IMR-90 (cell line): ENCODE measurements around the gene SELENOP. TPM values are rescaled to one million over a fixed set of nuclear protein-coding genes. Genes with fewer than 3 reads are reported as not detected.

Experiments used
- ATAC-seq: fragments of 200-7000 bp; cut with Tn5 transposase; 2 replicates; pipeline ENCODE4 v1.9.1; 2020; ENCODE audit warnings: low read depth, mild to moderate bottlenecking, moderate library complexity
- BruUV-seq: library from RNA; stranded (reverse); fragments of 400-500 nt; replicated peaks from 2 replicates; lab custom pipeline; 2021; lab: Mats Ljungman, UMichigan
- CTCF ChIA-PET: fragments of 300-600 bp; formaldehyde crosslinking; extraction: SDS; loops from one replicate; lab custom pipeline; 2021; ENCODE audit warnings: antibody characterized with exemption; lab: Yijun Ruan, JAX
- POLR2A ChIA-PET: fragments of 300-600 bp; sonication (Branson Sonifier 250); formaldehyde crosslinking; loops from one replicate; lab custom pipeline; 2022; ENCODE audit warnings: antibody characterized with exemption; ENCODE audit not compliant: unreplicated experiment; lab: Charles Lee
- DNase-seq: peaks from one replicate; pipeline ENCODE4 v3.0.0; 2013
- H2AFZ ChIP-seq: replicated peaks from 2 replicates; pipeline ENCODE3; 2013; ENCODE audit warnings: low read length, mild to moderate bottlenecking; ENCODE audit not compliant: poor library complexity
- H2AK5ac ChIP-seq: 2 replicates; pipeline ENCODE4 v1.6.1; 2013; ENCODE audit warnings: low read depth, low read length, inconsistent platforms
- H2AK9ac ChIP-seq: replicated peaks from 2 replicates; pipeline ENCODE3; 2013; ENCODE audit warnings: mild to moderate bottlenecking, low read depth, low read length, moderate library complexity; ENCODE audit not compliant: poor library complexity
- H2BK120ac ChIP-seq: 2 replicates; pipeline ENCODE4 v1.6.1; 2013; ENCODE audit warnings: low read depth, low read length, inconsistent platforms
- H2BK15ac ChIP-seq: 3 replicates; pipeline ENCODE4 v1.6.1; 2013; ENCODE audit warnings: low read depth, low read length, inconsistent platforms
- H2BK20ac ChIP-seq: 2 replicates; pipeline ENCODE4 v1.6.1; 2013; ENCODE audit warnings: low read depth, mild to moderate bottlenecking, inconsistent platforms, low read length, moderate library complexity
- H2BK5ac ChIP-seq: 2 replicates; pipeline ENCODE4 v1.6.1; 2013; ENCODE audit warnings: mild to moderate bottlenecking, low read depth, low read length, inconsistent platforms; ENCODE audit not compliant: poor library complexity, severe bottlenecking
- H3K14ac ChIP-seq: replicated peaks from 2 replicates; pipeline ENCODE4 v1.6.1; 2013; ENCODE audit warnings: low read depth, low read length, inconsistent platforms
- H3K18ac ChIP-seq: 2 replicates; pipeline ENCODE4 v1.6.1; 2013; ENCODE audit warnings: low read depth, low read length, control low read depth
- H3K23ac ChIP-seq: 2 replicates; pipeline ENCODE4 v1.6.1; 2013; ENCODE audit warnings: low read depth, low read length, inconsistent platforms
- H3K27ac ChIP-seq: 2 replicates; pipeline ENCODE4 v1.5.1; 2013; ENCODE audit warnings: mild to moderate bottlenecking, control low read depth, low read length; ENCODE audit not compliant: insufficient read depth
- H3K27me3 ChIP-seq: 2 replicates; pipeline ENCODE4 v1.6.1; 2013; ENCODE audit warnings: low read length; ENCODE audit not compliant: control insufficient read depth, insufficient read depth
- H3K36me3 ChIP-seq: 2 replicates; pipeline ENCODE4 v1.6.1; 2013; ENCODE audit warnings: low read length, mixed read lengths; ENCODE audit not compliant: control insufficient read depth, insufficient read depth
- H3K4ac ChIP-seq: 2 replicates; pipeline ENCODE4 v1.6.1; 2013; ENCODE audit warnings: low read depth, low read length, inconsistent platforms
- H3K4me1 ChIP-seq: 2 replicates; pipeline ENCODE4 v1.6.1; 2013; ENCODE audit warnings: low read length, mixed read lengths; ENCODE audit not compliant: control insufficient read depth, insufficient read depth
- H3K4me2 ChIP-seq: 2 replicates; pipeline ENCODE4 v1.6.1; 2013; ENCODE audit warnings: low read depth, mild to moderate bottlenecking, control low read depth, low read length, moderate library complexity
- H3K4me3 ChIP-seq: 2 replicates; pipeline ENCODE4 v1.5.1; 2013; ENCODE audit warnings: low read depth, mild to moderate bottlenecking, control low read depth, low read length, moderate library complexity; ENCODE audit not compliant: insufficient read depth
- H3K56ac ChIP-seq: 2 replicates; pipeline ENCODE4 v1.6.1; 2013; ENCODE audit warnings: low read length, inconsistent platforms; ENCODE audit not compliant: insufficient read depth; ENCODE audit errors: extremely low read depth
- H3K79me1 ChIP-seq, 2 experiments: 2 replicates each; pipeline ENCODE4 v1.6.1; 2013; ENCODE audit warnings: low read length in 2 of 2, inconsistent platforms in 1 of 2, low read depth in 1 of 2
- H3K9ac ChIP-seq: 2 replicates; pipeline ENCODE4 v1.6.1; 2013; ENCODE audit warnings: low read depth, low read length, control low read depth
- H3K9me1 ChIP-seq: 2 replicates; pipeline ENCODE4 v1.6.1; 2013; ENCODE audit warnings: low read length, inconsistent platforms; ENCODE audit not compliant: insufficient read depth
- H3K9me3 ChIP-seq: 2 replicates; pipeline ENCODE4 v1.6.1; 2013; ENCODE audit warnings: low read length; ENCODE audit not compliant: control insufficient read depth, insufficient read depth
- H4K20me1 ChIP-seq: 2 replicates; pipeline ENCODE4 v1.6.1; 2013; ENCODE audit warnings: low read length, inconsistent platforms; ENCODE audit not compliant: insufficient read depth
- H4K5ac ChIP-seq: 2 replicates; pipeline ENCODE4 v1.6.1; 2013; ENCODE audit warnings: mild to moderate bottlenecking, low read depth, low read length, control low read depth
- H4K8ac ChIP-seq, 2 experiments: 2 replicates each; pipeline ENCODE4 v1.6.1; 2013; ENCODE audit warnings: low read depth in 2 of 2, low read length in 2 of 2, control low read depth in 1 of 2, inconsistent platforms in 1 of 2
- H4K91ac ChIP-seq: 2 replicates; pipeline ENCODE4 v1.6.1; 2013; ENCODE audit warnings: low read depth, low read length, inconsistent platforms; ENCODE audit not compliant: insufficient read depth
- BHLHE40 ChIP-seq: fragments of 150-350 bp; IDR thresholded peaks from 2 replicates; pipeline ENCODE4 v1.6.1; 2016; ENCODE audit warnings: mild to moderate bottlenecking, low read depth, low read length
- CEBPB ChIP-seq: IDR thresholded peaks from 2 replicates; pipeline ENCODE4 v1.6.1; 2012; ENCODE audit warnings: low read depth, low read length, improper control_type of control experiment
- CHD1 ChIP-seq: IDR thresholded peaks from 2 replicates; pipeline ENCODE4 v1.6.1; 2012; ENCODE audit warnings: low read depth, low read length, improper control_type of control experiment
- FOS ChIP-seq: fragments of 150-350 bp; IDR thresholded peaks from 2 replicates; pipeline ENCODE4 v1.6.1; 2016; ENCODE audit warnings: low read depth, low read length
- MAFK ChIP-seq: IDR thresholded peaks from 2 replicates; pipeline ENCODE4 v1.6.1; 2012; ENCODE audit warnings: low read depth, low read length, improper control_type of control experiment
- MAZ ChIP-seq: IDR thresholded peaks from 2 replicates; pipeline ENCODE4 v1.6.1; 2012; ENCODE audit warnings: low read depth, mild to moderate bottlenecking, low read length, improper control_type of control experiment, moderate library complexity, borderline replicate concordance
- NFE2L2 ChIP-seq: fragments of 150-350 bp; IDR thresholded peaks from 2 replicates; pipeline ENCODE4 v1.6.1; 2016; ENCODE audit warnings: low read depth, mild to moderate bottlenecking, low read length
- POLR2A ChIP-seq: IDR thresholded peaks from 2 replicates; pipeline ENCODE4 v1.6.1; 2012; ENCODE audit warnings: mild to moderate bottlenecking, low read depth, low read length
- RAD21 ChIP-seq: IDR thresholded peaks from 2 replicates; pipeline ENCODE4 v1.6.1; 2012; ENCODE audit warnings: low read length, improper control_type of control experiment
- RCOR1 ChIP-seq: IDR thresholded peaks from 2 replicates; pipeline ENCODE4 v1.6.1; 2012; ENCODE audit warnings: mild to moderate bottlenecking, low read length, improper control_type of control experiment; ENCODE audit not compliant: insufficient replicate concordance
- RFX5 ChIP-seq: IDR thresholded peaks from 2 replicates; pipeline ENCODE4 v1.8.0; 2012; ENCODE audit warnings: low read depth, mild to moderate bottlenecking, low read length, moderate library complexity
- dilution Hi-C: fragments of 300-500 bp; cut with HindIII; formaldehyde crosslinking; loops from one replicate; pipeline ENCODE4 v1.14.3; 2018; ENCODE audit warnings: low sequenced_read_pairs; ENCODE audit not compliant: unreplicated experiment
- in situ Hi-C: fragments of 300-500 bp; cut with MboI; formaldehyde crosslinking; loops from 3 replicates; pipeline ENCODE4 v1.14.3; 2019; ENCODE audit warnings: low sequenced_read_pairs, inconsistent platforms, mixed read lengths
- intact Hi-C: fragments of 100-400 bp; cut with micrococcal nuclease; formaldehyde crosslinking; loops from 2 replicates; pipeline ENCODE4 v1.10.0; 2022
- polyA plus RNA-seq, 3 experiments: library from polyadenylated mRNA; depleted of rRNA; stranded (reverse); fragments of >200 nt; gene quantifications; 2 replicates each; pipeline ENCODE4 v1.2.3, GENCODE V29; 2012; ENCODE audit warnings: low replicate concordance in 1 of 3
- total RNA-seq: library from RNA; depleted of rRNA; stranded (reverse); fragments of >200 nt; gene quantifications from 2 replicates; pipeline ENCODE4 v1.2.3, GENCODE V29; 2012
- TF ChIP-seq, protein P1 (sequence below): fragments of 150-350 bp; IDR thresholded peaks from 2 replicates; pipeline ENCODE4 v1.6.1; 2017; ENCODE audit warnings: mild to moderate bottlenecking, antibody characterized with exemption, low read length, low read depth
- TF ChIP-seq, protein P2 (sequence below): conservative IDR thresholded peaks from 2 replicates; pipeline ENCODE4 v1.5.1; 2012; ENCODE audit warnings: mild to moderate bottlenecking, low read depth, low read length, improper control_type of control experiment
- TF ChIP-seq, protein P3 (sequence below): fragments of 150-350 bp; IDR thresholded peaks from 2 replicates; pipeline ENCODE4 v1.6.1; 2016; ENCODE audit warnings: low read depth, mild to moderate bottlenecking, low read length, moderate library complexity, borderline replicate concordance

Gene SELENOP
- total and polyA plus RNA-seq, 2 of the 4 experiments (the other 2 are of a cell fraction), result 0.55 to 1.1 TPM

DNA sequence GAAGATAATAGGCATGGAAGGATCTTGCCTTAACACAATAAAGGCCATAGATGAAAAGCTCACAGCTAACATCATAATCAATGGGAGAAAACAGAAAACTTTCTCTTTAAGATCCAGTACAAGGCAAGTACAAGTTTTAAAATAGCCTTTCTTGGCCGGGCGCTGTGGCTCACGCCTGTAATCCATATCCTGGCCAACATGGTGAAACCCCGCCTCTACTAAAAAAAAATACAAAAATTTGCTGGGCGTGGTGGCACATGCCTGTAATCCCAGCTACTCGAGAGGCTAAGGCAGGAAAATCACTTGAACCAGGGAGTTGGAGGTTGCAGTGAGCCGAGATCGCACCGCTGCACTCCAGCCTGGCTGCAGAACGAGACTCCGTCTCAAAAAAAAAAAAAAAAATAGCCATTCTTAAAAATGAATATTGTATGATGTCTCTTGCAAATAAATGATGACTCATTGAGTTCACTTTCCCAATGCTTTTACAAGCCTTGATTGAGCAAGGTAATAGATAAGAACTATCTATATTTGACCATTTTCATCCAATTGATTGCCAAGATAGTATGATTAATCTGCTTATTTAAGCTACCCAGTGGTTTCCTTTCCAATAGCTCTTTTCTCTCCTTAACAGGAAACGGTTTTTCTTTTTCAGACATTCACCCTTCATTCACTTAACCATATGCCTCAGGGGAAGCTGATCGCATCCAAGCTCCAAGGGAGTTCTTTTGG is 39.3 kb downstream of the SELENOP start (continued):
- TF ChIP-seq FOS, result no peak

DNA sequence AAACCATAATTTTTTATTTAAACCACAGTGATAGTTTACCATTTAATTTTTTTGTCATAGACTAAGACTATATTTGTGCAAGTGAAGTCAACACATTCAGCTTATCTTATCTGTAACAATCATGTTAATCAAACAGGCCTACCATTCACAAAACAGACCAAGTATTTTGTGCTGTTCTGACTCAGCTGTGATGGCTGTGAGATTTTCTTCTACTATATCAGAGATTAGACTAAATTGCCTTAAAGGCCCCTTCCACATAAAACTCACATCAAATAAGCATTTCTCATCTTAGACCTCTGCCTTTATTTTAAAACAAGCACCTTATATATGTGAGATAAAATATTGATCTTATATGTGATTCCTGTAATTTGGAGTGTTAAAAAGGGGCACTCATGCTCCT is 41.7 kb downstream of the SELENOP start:
- no peak overlapping the region for H2BK15ac ChIP-seq
- no peaks in the 10 kb centered on the region for H3K79me1 ChIP-seq
- ChIA-PET POLR2A (no interaction called here), CTCF (no interaction called here)
- no TSS peak for BruUV-seq
- no peak overlapping the region for H4K5ac ChIP-seq
- no peaks in the 10 kb centered on the region for H3K9me3 ChIP-seq
- no peak overlapping the region for H3K9ac ChIP-seq
- in situ Hi-C loops (loop anchor here (25.0 kb wide), 1 partner anchor 908 kb away; the partner anchor contains the start of gene OXCT1), intact Hi-C loops (no loop called here), dilution Hi-C loops (no loop called here)
- DNase-seq (no peak), ATAC-seq (no peak)
- no peak overlapping the region for H3K4me3 ChIP-seq
- H4K91ac ChIP-seq, result no peak overlapping the region
- H4K8ac ChIP-seq, result no peak overlapping the region
- no peak overlapping the region for H2AK5ac ChIP-seq
- H3K4ac ChIP-seq, result no peak overlapping the region
- H2BK120ac ChIP-seq, result no peak overlapping the region
- no peaks in the 10 kb centered on the region for H3K9me1 ChIP-seq
- no peaks in the 10 kb centered on the region for H3K4me1 ChIP-seq
- no peak overlapping the region for H3K18ac ChIP-seq
- H2BK20ac ChIP-seq, result no peak overlapping the region
- H3K56ac ChIP-seq, result no peak overlapping the region
- H3K23ac ChIP-seq, result no peak overlapping the region
- H3K4me2 ChIP-seq, result no peak overlapping the region
- no peak overlapping the region for H3K14ac ChIP-seq
- no peaks in the 10 kb centered on the region for H3K36me3 ChIP-seq
- no peak overlapping the region for H2BK5ac ChIP-seq
- no peak overlapping the region for H2AFZ ChIP-seq
- no peaks in the 10 kb centered on the region for H4K20me1 ChIP-seq
- H3K27ac ChIP-seq, result no peak overlapping the region
- H3K27me3 ChIP-seq, result no peaks in the 10 kb centered on the region
- H2AK9ac ChIP-seq, result no peak overlapping the region
- TF ChIP-seq, protein P1, sequence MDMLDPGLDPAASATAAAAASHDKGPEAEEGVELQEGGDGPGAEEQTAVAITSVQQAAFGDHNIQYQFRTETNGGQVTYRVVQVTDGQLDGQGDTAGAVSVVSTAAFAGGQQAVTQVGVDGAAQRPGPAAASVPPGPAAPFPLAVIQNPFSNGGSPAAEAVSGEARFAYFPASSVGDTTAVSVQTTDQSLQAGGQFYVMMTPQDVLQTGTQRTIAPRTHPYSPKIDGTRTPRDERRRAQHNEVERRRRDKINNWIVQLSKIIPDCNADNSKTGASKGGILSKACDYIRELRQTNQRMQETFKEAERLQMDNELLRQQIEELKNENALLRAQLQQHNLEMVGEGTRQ, result no peak
- TF ChIP-seq RAD21 (no peak), MAZ (no peak), CHD1 (no peak), RFX5 (no peak), FOS (no peak), BHLHE40 (no peak), POLR2A (no peak), RCOR1 (no peak), CEBPB (no peak), NFE2L2 (no peak), MAFK (no peak)
- TF ChIP-seq, protein P2, sequence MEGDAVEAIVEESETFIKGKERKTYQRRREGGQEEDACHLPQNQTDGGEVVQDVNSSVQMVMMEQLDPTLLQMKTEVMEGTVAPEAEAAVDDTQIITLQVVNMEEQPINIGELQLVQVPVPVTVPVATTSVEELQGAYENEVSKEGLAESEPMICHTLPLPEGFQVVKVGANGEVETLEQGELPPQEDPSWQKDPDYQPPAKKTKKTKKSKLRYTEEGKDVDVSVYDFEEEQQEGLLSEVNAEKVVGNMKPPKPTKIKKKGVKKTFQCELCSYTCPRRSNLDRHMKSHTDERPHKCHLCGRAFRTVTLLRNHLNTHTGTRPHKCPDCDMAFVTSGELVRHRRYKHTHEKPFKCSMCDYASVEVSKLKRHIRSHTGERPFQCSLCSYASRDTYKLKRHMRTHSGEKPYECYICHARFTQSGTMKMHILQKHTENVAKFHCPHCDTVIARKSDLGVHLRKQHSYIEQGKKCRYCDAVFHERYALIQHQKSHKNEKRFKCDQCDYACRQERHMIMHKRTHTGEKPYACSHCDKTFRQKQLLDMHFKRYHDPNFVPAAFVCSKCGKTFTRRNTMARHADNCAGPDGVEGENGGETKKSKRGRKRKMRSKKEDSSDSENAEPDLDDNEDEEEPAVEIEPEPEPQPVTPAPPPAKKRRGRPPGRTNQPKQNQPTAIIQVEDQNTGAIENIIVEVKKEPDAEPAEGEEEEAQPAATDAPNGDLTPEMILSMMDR, result no peak
- TF ChIP-seq, protein P3, sequence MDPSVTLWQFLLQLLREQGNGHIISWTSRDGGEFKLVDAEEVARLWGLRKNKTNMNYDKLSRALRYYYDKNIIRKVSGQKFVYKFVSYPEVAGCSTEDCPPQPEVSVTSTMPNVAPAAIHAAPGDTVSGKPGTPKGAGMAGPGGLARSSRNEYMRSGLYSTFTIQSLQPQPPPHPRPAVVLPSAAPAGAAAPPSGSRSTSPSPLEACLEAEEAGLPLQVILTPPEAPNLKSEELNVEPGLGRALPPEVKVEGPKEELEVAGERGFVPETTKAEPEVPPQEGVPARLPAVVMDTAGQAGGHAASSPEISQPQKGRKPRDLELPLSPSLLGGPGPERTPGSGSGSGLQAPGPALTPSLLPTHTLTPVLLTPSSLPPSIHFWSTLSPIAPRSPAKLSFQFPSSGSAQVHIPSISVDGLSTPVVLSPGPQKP, result no peak
